ENCODE measurements around the gene PTPN1.

DNA sequence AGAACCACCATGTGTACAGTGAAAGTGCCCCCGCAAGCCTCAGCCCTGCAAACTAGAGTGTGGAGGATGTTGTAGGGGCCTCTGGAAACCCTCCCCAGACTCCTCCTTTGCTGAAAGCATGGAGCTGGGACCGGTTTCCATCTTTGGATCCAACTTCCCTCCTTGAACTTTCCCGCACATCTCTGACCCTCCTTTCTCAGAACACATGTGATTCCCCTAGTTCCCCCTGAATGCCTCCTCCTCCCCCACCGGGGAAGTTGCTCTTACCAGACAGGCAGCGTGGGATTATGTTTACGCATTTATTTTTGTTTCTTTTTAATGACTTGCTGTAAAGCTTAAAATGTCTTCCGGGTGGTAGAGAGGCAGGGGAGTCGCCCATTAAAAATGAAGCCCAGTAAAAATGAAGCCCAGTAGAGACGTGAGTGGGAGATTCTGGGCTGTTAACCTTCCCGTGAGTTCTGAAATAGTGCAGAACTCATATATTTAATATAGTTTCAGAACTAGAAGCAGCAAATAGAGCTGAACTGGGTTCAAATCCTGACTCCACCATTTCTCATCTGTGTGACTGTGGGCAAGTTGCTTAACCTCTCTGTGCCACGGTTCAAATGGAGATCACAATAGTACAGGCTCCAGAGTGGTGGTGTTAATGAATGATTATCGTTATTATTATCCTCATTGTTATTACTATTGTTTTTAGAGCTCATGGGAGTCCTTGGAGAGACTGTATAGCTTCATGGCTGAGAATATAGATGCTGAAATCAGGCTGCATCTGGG is 8.0 kb upstream of the PTPN1 start:
- TF ChIP-seq POLR2A (IDR thresholded peaks at IDR 0.05) (no peak), CTCF (IDR thresholded peaks at IDR 0.05 in 4 of 5, conservative IDR thresholded peaks at IDR 0.05 in 1 of 5) (no peak)

Data from gastrocnemius medialis (tissue), 4 donors.